Skeletal muscle cell (primary cell): ENCODE results near the gene ABLIM2.

Experiments
- DNase-seq: peaks from one replicate; pipeline ENCODE4 v3.0.0-alpha.2; 2010; ENCODE audit warnings: low read depth
- H3K4me3 ChIP-seq: 2 replicates; pipeline ENCODE4 v1.5.1; 2011; ENCODE audit warnings: low read depth, mild to moderate bottlenecking, control low read depth, low read length, moderate library complexity

Gene ABLIM2

GRCh38 chr4:8081621-8082516 is 76.7 kb downstream of the ABLIM2 start:
- no peak overlapping the region for H3K4me3 ChIP-seq
- DNase-seq = no peak

- H3K4me3 ChIP-seq = no peak overlapping the region
- no peak for DNase-seq
These were observed 77.4 kb downstream of the ABLIM2 start for GRCh38 chr4:8081171-8081570.

- no peak overlapping the region for H3K4me3 ChIP-seq
- no peak for DNase-seq
These were observed 77.9 kb downstream of the ABLIM2 start for GRCh38 chr4:8080754-8081065.

GRCh38 chr4:8079916-8080753 is 78.5 kb downstream of the ABLIM2 start:
- no peak for DNase-seq
- H3K4me3 ChIP-seq = no peak overlapping the region

GRCh38 chr4:8079031-8079885 is 79.4 kb downstream of the ABLIM2 start:
- no peak for DNase-seq
- H3K4me3 ChIP-seq = no peak overlapping the region

- no peak for DNase-seq
These were observed 80.0 kb downstream of the ABLIM2 start for GRCh38 chr4:8078610-8079015.

GRCh38 chr4:8078109-8078494 is 80.5 kb downstream of the ABLIM2 start:
- DNase-seq = no peak
- H3K4me3 ChIP-seq = no peak overlapping the region

More at GRCh38 chr4:8078610-8079015, 80.0 kb downstream of the ABLIM2 start:
- H3K4me3 ChIP-seq = no peak overlapping the region

GRCh38 chr4:8077181-8078108 is 81.2 kb downstream of the ABLIM2 start:
- no peak overlapping the region for H3K4me3 ChIP-seq
- no peak for DNase-seq

- no peak for DNase-seq
These were observed 82.6 kb downstream of the ABLIM2 start for GRCh38 chr4:8076023-8076422.

GRCh38 chr4:8073206-8073863 is 85.3 kb downstream of the ABLIM2 start:
- H3K4me3 ChIP-seq = no peak overlapping the region
- DNase-seq = no peak

More at GRCh38 chr4:8076023-8076422, 82.6 kb downstream of the ABLIM2 start:
- no peak overlapping the region for H3K4me3 ChIP-seq

- no peak overlapping the region for H3K4me3 ChIP-seq
- DNase-seq = no peak
These were observed 86.2 kb downstream of the ABLIM2 start for GRCh38 chr4:8072235-8072968.

- no peak overlapping the region for H3K4me3 ChIP-seq
- DNase-seq = no peak
These were observed 86.8 kb downstream of the ABLIM2 start for GRCh38 chr4:8071766-8072165.

- no peak overlapping the region for H3K4me3 ChIP-seq
- no peak for DNase-seq
These were observed 87.6 kb downstream of the ABLIM2 start for GRCh38 chr4:8070736-8071718.

- no peak overlapping the region for H3K4me3 ChIP-seq
- no peak for DNase-seq
These were observed 89.4 kb downstream of the ABLIM2 start for GRCh38 chr4:8069102-8069752.

- DNase-seq = no peak
- no peak overlapping the region for H3K4me3 ChIP-seq
These were observed 90.4 kb downstream of the ABLIM2 start for GRCh38 chr4:8067945-8068896.
